AG04449 (cell line): Measurements from ENCODE around the gene SLC13A2.

Source experiments
- CTCF ChIA-PET: fragments of 350-600 bp; formaldehyde crosslinking; extraction: SDS; loops from one replicate; lab custom pipeline; 2021; ENCODE audit warnings: antibody characterized with exemption; lab: Yijun Ruan, JAX
- POLR2A ChIA-PET: fragments of 400-600, 350-600 bp; formaldehyde crosslinking; extraction: SDS; loops from one replicate; lab custom pipeline; 2020; ENCODE audit warnings: antibody characterized with exemption, inconsistent platforms; lab: Yijun Ruan, JAX
- DNase-seq: peaks from one replicate; pipeline ENCODE4 v3.0.0-alpha.2; 2010; ENCODE audit warnings: low read depth, low spot score
- H3K4me3 ChIP-seq: 2 replicates; pipeline ENCODE4 v1.5.1; 2011; ENCODE audit warnings: low read depth, mild to moderate bottlenecking, control low read depth, low read length
- TF ChIP-seq, protein P1 (sequence below): IDR thresholded peaks from one replicate; pipeline ENCODE4 v1.5.1; 2011; ENCODE audit warnings: mild to moderate bottlenecking, moderate library complexity, low read length, control low read depth, inconsistent platforms; ENCODE audit not compliant: insufficient read depth; ENCODE audit errors: missing control alignments

Gene SLC13A2

DNA sequence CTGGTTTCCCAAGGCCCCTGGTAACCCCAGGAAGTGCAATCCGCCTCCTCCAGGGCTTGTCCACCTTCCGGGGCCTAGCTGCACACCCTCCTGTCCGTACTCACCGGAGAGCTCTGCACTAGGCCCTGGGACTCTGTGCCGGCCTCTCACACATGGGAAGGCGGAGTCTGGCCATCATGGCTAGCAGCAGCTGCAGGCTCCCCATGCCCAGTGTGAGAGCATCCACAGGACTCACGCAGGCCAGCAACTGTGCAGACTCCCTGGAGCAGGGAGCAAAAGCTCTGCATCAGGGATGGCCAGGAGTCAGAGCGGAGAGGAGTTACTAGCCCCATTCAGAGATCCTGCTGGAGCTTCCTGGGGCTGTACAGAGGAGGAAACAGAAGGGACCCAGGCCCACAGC is 52.9 kb downstream of the SLC13A2 start:
- DNase-seq = no peak
- ChIA-PET CTCF (interaction anchor here (0.8 to 5.2 kb wide), 6 partner anchors 9 to 119 kb away, joined by 3 to 33 read pairs (median 4); partner anchors contain the start of gene BLTP2), POLR2A (no interaction called here)
- no peak overlapping the region for H3K4me3 ChIP-seq
- TF ChIP-seq, protein P1, sequence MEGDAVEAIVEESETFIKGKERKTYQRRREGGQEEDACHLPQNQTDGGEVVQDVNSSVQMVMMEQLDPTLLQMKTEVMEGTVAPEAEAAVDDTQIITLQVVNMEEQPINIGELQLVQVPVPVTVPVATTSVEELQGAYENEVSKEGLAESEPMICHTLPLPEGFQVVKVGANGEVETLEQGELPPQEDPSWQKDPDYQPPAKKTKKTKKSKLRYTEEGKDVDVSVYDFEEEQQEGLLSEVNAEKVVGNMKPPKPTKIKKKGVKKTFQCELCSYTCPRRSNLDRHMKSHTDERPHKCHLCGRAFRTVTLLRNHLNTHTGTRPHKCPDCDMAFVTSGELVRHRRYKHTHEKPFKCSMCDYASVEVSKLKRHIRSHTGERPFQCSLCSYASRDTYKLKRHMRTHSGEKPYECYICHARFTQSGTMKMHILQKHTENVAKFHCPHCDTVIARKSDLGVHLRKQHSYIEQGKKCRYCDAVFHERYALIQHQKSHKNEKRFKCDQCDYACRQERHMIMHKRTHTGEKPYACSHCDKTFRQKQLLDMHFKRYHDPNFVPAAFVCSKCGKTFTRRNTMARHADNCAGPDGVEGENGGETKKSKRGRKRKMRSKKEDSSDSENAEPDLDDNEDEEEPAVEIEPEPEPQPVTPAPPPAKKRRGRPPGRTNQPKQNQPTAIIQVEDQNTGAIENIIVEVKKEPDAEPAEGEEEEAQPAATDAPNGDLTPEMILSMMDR = no peak

DNA sequence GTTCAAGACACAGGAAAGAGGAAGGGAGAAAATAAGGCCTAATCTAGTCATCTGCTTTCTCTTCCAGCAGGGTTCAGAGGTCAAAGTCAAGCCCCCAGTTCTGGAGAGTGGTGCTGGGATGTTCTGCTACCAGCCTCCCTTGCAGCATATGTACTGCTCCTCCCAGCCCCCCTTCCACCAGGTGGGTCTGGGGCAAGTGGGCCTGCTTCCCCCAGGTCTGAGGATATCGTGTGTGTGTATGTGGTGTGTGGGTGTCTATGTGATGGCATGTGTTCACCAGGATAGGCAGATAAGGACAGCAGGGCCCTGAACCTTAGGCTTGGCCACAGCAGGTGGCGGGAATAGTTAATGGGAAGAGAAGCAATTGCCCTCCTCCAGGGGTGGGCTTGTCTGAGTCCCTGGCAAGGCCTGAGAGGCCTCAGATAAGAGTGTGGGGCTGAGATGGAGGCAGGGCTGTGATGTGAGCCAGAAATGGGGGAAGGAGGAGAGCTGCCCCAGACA is 53.8 kb downstream of the SLC13A2 start:
- ChIA-PET CTCF (interaction anchor here (1.2 to 6.2 kb wide), 4 partner anchors 10 to 24 kb away, joined by 3 to 56 read pairs (median 26); no protein-coding TSS in a partner anchor), POLR2A (no interaction called here)
- TF ChIP-seq, protein P1 = no peak
- no peak for DNase-seq
- no peak overlapping the region for H3K4me3 ChIP-seq

DNA sequence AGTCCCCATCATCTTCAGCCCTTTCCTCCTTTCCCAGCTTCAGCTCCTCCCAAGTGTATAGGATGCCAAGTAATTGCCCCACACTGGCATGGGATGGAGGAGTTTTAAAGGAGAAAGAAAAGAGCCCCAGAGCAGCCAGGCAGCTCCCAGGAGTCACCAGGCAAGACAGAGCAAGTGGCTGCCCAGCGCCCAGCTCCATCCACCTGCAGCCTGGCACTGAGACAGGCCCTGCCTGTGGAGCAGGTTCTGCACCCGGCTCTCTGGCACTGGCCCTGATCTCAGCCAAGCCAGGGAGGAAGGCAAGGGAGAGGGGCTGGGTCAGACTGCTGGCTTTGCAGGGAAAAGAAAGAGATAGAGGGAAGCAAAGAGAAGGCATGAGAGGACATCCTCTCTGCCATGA is 54.4 kb downstream of the SLC13A2 start:
- no peak overlapping the region for H3K4me3 ChIP-seq
- ChIA-PET POLR2A (no interaction called here), CTCF (interaction anchor here (1.2 to 6.2 kb wide), 4 partner anchors 9 to 25 kb away, joined by 3 to 56 read pairs (median 26); no protein-coding TSS in a partner anchor)
- TF ChIP-seq, protein P1 = no peak
- DNase-seq = no peak

DNA sequence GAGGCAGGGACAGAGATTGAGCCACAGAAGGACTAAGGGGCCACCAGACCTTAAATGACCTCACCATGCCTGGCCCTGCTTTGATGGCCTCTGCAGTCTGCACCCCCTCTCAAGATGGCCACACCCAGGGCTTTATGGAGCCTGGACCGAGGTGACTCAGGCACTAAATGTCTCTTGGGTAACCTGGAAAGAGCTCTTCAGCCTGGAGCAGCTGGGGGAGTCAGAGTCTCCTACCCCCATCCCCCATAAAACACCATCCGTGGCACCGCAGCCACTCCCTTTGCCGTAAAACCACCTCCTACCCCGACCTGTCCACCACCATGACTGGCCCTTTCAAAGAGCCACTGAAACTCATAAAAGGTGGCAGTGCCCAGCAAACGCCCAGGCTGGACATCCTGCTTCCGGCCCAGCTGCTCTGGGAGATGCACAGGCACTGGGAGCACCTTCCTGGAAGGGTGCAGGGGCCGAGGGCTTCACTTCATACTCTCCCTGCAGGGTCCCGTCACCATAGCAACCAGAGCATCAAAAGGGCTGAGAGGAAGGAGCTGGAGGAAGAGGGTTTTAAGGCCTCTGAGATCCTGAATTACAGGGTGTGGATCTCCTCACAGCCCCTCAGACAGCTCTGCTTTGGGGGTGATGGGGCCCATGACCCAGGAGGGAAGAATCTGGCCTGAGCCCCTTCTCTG is 55.0 kb downstream of the SLC13A2 start:
- no peak for DNase-seq
- H3K4me3 ChIP-seq = no peak overlapping the region
- ChIA-PET POLR2A (no interaction called here), CTCF (interaction anchor here (0.8 to 6.2 kb wide), 6 partner anchors 9 to 33 kb away, joined by 3 to 56 read pairs (median 12); no protein-coding TSS in a partner anchor)
- TF ChIP-seq, protein P1 = no peak

DNA sequence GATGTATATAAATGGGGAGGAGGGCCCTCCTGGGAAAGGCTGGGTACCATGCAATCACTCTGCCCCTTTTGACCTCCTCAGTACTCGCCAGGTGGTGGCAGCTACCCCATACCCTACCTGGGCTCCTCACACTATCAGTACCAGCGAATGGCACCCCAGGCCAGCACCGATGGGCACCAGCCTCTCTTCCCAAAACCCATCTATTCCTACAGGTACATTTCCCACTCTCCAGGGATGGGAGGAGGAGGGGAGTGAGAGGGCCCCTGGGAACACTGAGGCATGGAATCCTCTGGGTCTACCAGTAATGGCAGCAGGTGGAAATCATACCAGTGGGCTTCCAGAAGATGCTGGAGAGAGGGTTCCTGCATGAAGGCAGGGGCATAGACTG is 55.6 kb downstream of the SLC13A2 start:
- no peak overlapping the region for H3K4me3 ChIP-seq
- DNase-seq = no peak
- TF ChIP-seq, protein P1 = no peak
- CTCF ChIA-PET = interaction anchor here (0.8 to 6.2 kb wide), 5 partner anchors 8 to 33 kb away, joined by 3 to 56 read pairs (median 19); no protein-coding TSS in a partner anchor
- POLR2A ChIA-PET = no interaction called here

DNA sequence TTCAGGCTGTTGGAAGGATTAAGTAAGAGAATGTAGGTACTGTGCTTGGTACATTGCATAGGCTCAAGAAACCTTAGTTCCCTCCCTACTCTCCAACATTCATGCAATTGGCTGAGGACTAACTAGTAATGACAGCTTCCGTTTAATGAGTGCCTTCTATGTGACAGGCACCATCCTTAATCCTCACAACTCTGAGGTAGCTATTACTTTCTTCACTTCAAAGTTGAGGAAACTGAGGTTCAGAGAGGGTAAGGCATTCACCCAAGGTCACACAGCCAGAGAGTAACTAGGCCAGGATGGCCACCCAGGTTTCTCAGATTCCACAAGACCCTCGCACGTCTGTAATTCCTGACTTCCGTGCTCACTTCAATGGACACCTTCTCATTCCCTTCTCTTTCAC is 56.8 kb downstream of the SLC13A2 start:
- ChIA-PET CTCF (interaction anchor here (1.5 to 6.2 kb wide), 3 partner anchors 10 to 33 kb away, joined by 3 to 56 read pairs (median 33); no protein-coding TSS in a partner anchor), POLR2A (no interaction called here)
- DNase-seq = no peak
- no peak overlapping the region for H3K4me3 ChIP-seq
- TF ChIP-seq, protein P1 = no peak
